KOPT-K1 (cell line): ENCODE measurements around the gene LGALS9B.
"Not testable (repeated sequence)": the region's sequence is repeated elsewhere in the genome, so short reads cannot be mapped to it uniquely, and the experiment has no call there.

Experiments
- H3K27ac ChIP-seq: fragments of 200-600 bp; sonication (generic); 2 replicates; pipeline ENCODE4 v1.5.1; 2016; ENCODE audit warnings: antibody characterized with exemption, mild to moderate bottlenecking, low read depth, low read length; ENCODE audit not compliant: poor library complexity, severe bottlenecking
- H3K36me3 ChIP-seq: fragments of 200-600 bp; sonication (generic); 2 replicates; pipeline ENCODE4 v1.5.1; 2017; ENCODE audit warnings: antibody characterized with exemption, mild to moderate bottlenecking, low read length, moderate library complexity; ENCODE audit not compliant: insufficient read depth
- H3K9me3 ChIP-seq: fragments of 200-600 bp; sonication (generic); 2 replicates; pipeline ENCODE4 v1.5.1; 2017; ENCODE audit warnings: antibody characterized with exemption, low read length, mild to moderate bottlenecking; ENCODE audit not compliant: insufficient read depth, poor library complexity, severe bottlenecking

The LGALS9B gene

DNA sequence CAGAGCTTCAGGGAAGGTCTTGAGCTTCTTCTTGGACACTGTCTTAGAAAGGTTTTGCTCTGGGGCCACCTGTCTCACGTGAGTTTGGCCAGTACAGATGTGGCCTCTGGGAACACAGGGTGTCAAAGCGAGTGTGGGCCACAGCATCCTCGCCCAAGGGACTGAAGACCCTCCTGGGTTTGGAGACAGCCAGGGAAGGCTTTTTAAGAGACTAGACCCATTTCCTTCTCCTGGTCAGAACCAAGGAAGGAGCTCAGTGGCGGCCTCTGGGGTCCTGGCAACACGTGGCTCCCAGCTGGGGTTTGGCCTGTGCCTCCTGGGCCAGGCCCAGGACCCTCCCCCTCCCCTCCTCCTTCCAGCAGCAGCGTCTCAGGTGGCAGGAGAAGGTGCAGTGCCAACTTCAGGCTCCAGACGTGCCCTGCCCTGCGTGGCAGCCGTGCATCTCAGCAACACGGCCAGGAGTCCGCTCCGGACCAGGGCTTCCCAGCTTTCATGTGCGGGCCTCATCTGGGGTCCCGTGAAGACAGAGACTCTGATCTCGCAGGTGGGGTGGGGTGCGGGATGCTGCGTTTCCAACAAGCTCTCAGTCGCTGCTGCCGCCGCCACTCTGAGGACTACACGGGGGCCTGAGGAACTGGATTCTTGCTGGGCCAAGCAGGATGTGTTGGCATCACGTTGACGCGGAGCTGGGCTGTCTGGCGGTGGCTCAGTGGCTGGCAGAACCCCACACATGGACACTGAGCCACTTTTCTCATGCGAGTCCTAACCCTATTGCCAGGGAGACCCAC lies 19.6 kb downstream of the LGALS9B start:
- H3K36me3 ChIP-seq, H3K27ac ChIP-seq, H3K9me3 ChIP-seq: not testable (repeated sequence)

DNA sequence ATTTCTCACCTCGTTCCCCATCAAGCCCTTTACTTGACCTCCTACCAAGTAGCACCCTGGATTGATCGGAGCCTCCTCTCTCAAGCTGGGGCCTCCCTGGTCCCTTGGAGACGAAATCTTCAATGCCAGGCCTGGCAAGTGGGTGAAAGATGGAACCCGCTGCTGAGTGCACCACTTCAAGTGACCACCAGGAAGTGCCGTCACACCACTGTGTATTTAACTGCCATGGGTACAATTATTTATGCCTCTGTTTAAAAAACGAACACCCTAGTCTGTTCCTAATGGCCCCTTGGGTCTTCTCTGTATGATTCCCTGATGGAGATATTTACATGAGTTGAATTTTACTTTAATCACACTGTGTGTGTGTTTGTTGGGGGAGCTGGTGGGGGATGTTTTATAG lies 20.4 kb downstream of the LGALS9B start:
- H3K36me3 ChIP-seq, H3K9me3 ChIP-seq, H3K27ac ChIP-seq: not testable (repeated sequence)

DNA sequence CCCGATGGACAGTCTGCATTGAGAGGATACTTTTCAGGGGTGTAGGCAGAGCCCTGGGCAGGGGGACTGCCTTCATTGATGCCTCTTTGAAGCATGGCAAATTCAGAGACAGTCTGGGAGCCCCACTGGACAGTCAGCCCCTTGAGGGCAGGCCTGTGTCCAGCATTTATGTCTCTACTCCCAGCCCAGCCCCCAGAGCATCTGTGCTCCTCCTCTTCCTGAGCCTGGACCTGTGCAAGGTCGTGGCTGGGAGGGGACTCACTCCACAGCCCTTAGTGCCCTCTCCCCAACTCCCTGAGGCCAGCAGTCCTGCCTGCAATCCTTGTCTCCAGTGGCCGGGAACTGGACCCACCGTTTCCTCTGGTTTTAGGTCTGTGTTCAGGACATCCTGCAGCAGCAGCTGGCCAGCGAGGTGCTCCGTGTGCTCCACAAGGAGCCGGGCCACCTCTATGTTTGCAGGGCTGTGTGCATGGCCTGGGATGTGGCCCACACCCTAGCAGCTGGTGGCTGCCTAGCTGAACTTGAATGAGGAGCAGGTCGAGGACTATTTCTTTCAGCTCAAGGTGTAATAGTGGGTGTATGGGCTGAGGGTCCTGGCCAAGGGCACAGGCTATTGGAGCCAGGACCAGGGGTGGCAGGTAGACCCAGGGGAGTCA lies 22.6 kb downstream of the LGALS9B start:
- H3K36me3 ChIP-seq, H3K9me3 ChIP-seq: not testable (repeated sequence)

DNA sequence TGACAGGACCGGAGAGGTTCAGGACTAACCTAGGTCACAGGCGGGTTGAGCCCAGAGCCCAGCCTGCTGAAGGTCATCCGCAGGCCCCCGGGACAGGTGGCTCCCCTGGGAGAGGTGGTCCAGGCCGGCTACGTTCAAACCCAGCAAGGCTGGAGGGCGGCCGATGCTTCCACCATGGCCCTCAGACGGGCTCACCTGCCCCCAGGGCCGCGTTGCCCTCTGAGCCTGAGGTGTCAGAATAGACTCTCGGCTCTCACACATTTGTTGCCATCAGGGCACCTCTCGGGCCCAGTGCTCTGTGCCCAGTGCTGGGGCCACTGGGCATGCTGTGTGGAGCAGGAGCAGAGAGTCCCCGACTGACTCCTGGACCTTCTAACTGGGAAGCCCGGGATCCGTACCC lies 23.2 kb downstream of the LGALS9B start:
- not testable (repeated sequence) for H3K27ac ChIP-seq, H3K36me3 ChIP-seq, H3K9me3 ChIP-seq

More for the DNA sequence above, 22.6 kb downstream of the LGALS9B start:
- H3K27ac ChIP-seq, result not testable (repeated sequence)

DNA sequence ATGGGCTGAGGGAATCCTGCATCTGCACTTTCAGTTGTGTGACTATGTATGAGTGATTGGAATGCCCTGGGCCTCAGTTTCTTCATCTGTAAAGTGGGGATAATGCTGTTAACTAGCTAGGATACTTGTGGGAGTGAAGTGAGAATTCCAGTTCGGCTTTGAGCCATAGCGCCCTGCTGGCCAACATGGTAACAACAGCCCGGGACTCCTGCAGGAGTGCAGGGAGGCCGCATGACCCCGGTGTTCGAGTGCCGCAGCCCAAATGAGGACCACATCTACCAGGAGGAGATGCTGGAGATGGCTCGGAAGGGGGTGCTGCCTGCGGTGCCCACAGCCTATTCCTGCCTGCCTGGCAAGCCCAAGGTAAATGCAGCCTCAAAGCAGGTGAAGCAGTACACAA lies 23.7 kb downstream of the LGALS9B start:
- H3K9me3 ChIP-seq, H3K36me3 ChIP-seq, H3K27ac ChIP-seq: not testable (repeated sequence)

DNA sequence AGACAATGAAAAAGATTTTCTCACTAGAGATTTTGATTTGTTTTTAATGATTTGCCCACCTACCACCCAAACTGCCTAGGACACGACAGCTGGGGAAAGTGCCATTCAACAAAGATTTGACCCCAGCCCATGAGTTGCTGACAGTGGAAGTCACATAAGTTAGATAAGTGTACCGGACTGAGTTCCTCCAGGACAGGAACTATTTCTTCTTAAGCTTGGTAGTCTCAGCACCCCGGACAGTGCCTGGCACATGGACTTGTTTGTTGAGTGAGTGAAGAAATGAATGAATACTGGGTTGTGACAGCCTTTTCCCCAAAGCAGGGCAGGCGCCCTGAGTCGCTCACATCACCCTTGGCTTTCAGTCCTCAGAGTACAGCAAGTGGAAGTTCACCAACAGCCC lies 26.7 kb downstream of the LGALS9B start:
- not testable (repeated sequence) for H3K36me3 ChIP-seq, H3K9me3 ChIP-seq, H3K27ac ChIP-seq

DNA sequence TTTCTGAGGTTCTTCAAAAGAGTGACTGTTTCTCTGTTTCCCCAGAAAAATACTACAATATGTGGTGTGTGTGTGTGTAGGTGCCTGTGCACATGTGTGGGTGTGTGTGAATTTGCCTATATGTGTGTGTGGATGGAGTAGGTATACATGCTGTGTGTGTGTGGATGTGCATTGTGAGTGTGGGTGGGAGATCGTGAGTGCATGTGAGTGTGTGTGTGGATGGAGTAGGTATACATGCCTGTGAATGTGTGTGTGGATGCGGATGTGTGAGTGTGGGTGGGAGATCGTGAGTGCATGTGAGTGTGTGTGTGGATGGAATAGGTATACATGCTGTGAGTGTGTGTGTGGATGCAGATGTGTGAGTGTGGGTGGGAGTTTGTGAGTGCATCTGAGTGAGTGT lies 32.2 kb downstream of the LGALS9B start:
- not testable (repeated sequence) for H3K27ac ChIP-seq, H3K9me3 ChIP-seq, H3K36me3 ChIP-seq

DNA sequence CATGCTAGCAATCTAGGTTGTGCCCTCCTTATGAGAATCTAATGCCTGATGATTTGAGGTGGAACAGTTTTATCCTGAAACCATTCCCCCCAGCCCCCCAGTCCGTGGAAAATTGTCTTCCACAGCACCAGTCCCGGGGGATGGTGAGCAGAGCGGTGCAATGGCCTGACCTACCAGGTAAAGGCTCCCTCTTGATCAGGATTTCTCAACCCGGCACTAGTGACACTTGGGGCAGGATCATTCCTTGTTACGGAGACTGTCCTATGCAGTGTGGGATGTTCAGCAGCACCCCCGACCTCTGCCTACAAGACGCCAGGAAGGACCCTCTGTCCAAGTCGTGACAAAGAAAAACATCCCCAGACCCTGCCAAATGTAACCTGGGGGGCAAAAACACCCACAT lies 34.0 kb downstream of the LGALS9B start:
- not testable (repeated sequence) for H3K9me3 ChIP-seq, H3K36me3 ChIP-seq, H3K27ac ChIP-seq

DNA sequence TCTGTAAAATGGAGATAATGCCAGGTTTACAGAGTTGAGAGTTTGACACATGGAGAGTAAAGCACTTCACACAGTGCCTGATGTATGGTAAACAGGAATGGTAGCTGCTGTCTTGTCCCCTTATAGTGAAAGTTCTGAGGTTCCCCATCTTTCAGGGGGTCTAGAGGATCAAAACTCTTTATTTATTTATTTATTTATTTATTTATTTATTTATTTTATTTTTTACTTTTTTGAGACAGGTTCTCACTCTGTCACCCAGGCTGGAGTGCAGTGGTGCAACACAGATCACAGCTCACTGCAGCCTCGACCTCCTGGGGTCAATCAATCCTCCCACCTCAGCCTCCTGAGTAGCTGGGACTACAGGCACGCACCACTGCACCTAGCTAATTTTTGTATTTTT lies 40.1 kb downstream of the LGALS9B start:
- not testable (repeated sequence) for H3K36me3 ChIP-seq

DNA sequence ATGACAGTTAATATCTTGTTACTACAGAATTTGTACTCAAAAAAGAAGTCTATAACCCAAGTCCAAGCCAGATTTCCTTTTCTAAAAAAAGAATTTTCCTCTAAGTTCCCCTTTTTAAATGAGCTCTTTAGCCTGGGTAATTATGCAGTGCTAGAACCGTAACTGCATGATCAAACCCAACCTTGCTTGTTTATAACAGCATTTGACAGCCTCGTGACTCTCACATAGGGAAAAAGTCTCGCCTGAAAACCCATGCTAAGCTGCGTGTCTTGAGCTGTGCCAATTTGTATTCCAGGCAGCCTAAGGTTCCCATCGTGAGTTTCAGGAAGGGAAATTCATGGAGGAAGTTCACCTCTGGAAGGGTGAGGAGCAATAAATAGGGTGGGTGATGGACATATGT lies 44.5 kb downstream of the LGALS9B start:
- H3K36me3 ChIP-seq, H3K27ac ChIP-seq, H3K9me3 ChIP-seq: not testable (repeated sequence)

More for the DNA sequence above, 40.1 kb downstream of the LGALS9B start:
- H3K9me3 ChIP-seq, H3K27ac ChIP-seq: not testable (repeated sequence)

DNA sequence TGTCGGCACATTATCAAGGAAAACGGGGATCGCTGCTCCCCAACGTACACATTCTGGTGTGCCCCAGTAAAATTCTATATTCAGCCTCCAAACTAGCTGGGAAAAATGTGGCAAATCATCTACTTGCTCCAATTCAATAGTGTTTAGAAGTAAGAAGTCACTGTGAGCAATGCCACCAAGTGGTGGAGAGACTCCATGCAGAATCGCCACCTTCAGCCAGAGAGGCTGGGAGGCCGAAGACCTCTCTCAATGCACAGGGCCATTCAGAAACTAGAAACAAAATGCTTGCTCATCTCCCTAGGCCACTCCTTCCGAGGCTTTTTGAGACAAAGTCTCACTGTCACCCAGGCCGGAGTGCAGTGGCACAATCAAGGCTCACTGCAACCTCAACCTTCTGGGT lies 48.5 kb downstream of the LGALS9B start:
- H3K9me3 ChIP-seq, H3K36me3 ChIP-seq, H3K27ac ChIP-seq: not testable (repeated sequence)

DNA sequence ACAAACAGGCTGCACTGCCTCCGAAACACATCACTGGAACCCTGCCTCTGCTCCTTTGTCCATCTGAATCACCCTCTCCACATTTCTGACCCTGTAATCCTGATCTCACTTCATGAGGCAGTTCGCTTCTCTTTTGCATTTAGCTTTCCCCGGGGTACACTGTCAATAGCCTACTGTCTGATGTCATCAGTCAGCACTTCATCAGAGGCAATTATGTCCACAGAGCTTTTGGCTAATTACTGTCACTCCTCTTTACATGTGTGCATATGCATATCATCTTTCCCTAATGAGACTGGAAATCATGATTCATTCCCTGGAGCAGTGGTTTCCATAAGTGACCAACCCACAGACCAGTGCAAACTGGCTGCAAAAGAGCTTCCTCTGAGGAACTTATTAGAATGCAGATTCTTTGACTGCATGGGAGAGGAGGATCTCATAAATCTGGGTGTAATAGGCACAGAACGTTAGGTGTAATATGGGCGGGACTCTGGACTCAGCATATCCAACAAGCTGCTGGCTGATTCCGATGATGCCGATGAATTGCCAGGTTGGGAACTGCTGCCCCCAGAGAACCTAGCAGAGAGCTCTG lies 49.8 kb downstream of the LGALS9B start:
- not testable (repeated sequence) for H3K36me3 ChIP-seq, H3K9me3 ChIP-seq

DNA sequence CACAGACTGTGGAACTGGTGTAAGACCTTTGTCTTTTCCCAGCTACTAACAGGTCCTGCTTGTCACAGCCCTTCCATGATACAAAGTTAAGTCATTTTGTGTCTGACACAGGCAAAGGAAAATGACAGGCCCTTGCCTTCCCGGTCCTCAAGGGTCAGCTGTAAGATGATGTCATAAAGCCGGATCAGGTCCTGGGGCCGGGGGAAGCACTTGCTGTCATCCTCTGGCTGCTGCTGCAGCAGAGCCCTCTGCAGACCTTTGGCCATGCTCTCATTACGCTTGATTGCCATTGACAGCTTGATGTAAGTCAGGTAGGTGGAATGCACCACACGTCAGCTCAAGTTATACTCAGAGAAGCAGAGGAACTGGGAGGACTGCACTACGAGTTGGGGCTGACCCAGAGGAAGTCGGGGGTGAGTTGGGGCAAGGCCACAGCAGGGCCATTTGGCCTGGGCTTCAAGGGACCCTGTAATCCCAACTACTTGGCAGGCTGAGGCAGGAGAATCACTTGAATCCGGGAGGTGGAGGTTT lies 50.9 kb downstream of the LGALS9B start:
- not testable (repeated sequence) for H3K36me3 ChIP-seq, H3K27ac ChIP-seq, H3K9me3 ChIP-seq

More for the DNA sequence above, 49.8 kb downstream of the LGALS9B start:
- H3K27ac ChIP-seq, result not testable (repeated sequence)

DNA sequence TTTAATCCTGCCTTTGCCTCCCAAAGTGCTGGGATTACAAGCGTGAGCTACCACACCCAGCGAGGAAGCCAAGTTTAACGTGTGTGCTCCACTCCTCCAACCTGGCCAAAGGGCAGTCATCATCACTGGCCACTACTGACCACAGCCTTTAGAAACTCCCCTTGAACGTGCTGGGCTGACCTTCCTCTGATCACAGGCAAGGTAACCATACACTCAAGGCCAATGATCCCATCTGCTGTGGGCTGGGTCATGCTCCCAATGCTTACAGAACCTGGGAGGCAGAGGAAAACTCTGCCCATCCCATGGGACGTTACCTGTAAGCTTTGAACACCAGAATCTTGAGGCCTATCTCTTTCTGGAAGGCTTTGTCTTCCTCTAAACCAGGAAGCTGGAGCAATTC lies 51.9 kb downstream of the LGALS9B start:
- not testable (repeated sequence) for H3K27ac ChIP-seq, H3K36me3 ChIP-seq, H3K9me3 ChIP-seq

DNA sequence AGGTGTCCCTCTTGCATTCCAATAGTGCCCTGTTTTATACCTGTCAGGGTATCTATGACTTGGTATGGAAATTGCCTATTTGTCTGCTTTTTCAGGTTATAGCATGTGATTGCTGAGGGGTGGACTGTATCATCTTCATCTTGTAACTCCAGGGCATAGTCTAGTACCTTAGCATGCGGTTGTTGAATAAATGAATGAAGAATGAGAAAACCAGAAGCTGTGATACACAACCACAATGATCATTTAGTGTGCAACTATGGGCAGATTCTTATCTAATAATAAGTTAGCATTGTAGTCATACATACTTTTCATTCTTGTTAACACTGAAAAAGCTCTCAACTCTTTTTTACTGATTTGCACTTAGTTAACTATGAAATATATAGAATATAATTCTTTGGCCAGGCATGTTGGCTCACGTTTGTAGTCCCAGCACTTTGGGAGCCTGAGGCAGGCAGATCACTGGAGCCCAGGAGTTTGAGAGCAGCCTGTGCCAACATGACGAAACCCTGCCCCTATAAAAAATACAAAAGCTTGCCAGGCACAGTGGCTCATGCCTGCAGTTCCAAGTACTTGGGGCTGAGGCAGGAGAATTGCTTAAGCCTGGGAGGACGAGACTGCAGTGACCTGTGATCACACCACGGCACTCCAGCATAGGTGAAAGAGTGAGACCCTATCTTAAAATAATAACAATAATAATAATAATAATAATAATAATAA lies 65.9 kb downstream of the LGALS9B start:
- H3K27ac ChIP-seq, H3K36me3 ChIP-seq, H3K9me3 ChIP-seq: not testable (repeated sequence)
